GM19467 (cell line): ENCODE measurements around the gene GPR65.
A peak's percentile ranks its signal among the peaks of the same experiment; 100 is the strongest.

Source experiments
- ATAC-seq: cut with Tn5 transposase; IDR thresholded peaks from one replicate; pipeline ENCODE4 v1.9.1; 2021; ENCODE audit warnings: mild to moderate bottlenecking, moderate library complexity; ENCODE audit not compliant: unreplicated experiment

The GPR65 gene

DNA sequence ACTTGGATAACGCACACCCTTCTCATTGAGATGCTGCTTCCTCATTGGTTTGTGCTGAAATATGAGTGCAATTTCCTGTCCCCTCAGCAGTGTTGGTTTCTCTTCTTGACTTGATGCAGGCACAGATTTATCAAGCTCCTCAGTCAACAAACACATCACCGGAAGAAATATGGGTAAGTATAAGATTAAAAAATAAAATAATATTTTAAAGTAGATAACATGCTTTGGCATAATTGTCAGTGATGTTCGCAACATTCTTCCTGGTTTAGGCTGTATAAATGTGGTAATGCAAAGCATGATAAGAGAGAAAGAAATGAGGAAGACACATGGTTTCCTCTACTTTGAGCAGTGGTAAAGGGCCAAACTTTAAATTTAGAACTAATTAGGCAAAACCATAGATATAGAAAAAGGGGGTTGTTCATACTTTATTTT, at the start of gene GPR65:
Gene GPR65 (plus strand): TSS at position 86 of the 432 bp plus-strand sequence. CDS start 5,713 bp downstream, outside the sequence.
- ATAC-seq, result peak; percentile 70

DNA sequence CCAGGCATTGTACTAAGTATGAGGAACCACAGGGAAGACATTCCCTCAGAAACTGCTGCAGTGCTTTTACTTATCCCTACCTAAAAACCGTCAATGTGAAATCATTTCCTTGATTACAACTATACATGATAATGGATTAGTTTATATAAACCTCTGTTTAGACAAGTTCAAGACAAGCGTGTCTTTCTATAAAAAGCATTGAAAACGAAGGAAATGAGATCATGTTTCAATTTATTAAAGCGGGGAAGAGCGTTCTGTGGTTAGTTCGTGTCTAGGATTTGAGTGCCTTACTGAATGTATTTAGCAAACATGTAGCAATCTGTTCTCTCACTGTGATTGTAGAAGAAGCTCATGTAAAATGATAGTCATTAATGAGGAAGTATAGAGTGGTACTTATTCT, 49.4 kb upstream of the GPR65 start:
- ATAC-seq, result no peak

- ATAC-seq, result no peak
These were observed 44.7 kb upstream of the GPR65 start for GRCh38 chr14:87960013-87960787.

GRCh38 chr14:87961246-87961645, 43.7 kb upstream of the GPR65 start:
- no peak for ATAC-seq

DNA sequence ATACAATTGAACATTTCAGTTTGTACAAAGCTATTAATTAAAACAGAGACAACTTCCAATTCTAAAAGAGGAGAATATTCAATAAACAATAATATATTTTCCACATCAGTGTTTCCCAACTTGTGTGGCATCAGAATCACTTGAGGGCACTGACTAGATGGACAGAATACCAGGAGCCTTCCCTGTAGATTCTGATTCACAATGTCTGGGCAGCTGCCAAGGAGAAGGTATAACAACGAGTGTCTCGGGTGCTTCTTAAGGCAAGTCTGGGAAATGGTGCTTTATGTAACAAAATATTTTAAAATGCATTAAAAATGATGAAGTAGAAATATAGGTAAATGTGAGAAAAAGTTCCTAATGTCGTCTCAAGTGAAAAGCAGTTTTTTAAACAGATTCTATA, 38.1 kb upstream of the GPR65 start:
- ATAC-seq, result no peak

- no peak for ATAC-seq
These were observed 37.4 kb upstream of the GPR65 start for GRCh38 chr14:87967496-87967895.

DNA sequence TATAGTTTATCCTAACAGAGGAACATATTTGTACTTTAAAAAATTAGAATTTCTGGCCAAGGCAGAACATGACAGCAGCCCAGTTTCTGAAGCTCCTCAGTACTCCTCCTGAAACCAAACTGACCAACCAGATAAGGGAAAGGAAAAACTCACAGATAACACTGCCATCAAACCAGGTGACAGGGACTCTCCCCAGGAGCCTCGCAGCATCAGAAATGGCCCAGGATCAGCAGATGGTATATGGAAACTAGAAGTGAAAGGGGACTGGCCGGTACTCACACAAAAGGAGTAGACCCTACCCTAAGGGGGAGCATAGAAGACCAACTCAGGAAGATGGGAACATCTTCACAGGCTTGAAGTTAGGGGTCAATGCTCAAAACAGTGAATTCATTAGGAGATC, 33.9 kb upstream of the GPR65 start:
- peak; percentile 53 for ATAC-seq

- ATAC-seq, result no peak
These were observed 29.3 kb upstream of the GPR65 start for GRCh38 chr14:87975636-87976035.

DNA sequence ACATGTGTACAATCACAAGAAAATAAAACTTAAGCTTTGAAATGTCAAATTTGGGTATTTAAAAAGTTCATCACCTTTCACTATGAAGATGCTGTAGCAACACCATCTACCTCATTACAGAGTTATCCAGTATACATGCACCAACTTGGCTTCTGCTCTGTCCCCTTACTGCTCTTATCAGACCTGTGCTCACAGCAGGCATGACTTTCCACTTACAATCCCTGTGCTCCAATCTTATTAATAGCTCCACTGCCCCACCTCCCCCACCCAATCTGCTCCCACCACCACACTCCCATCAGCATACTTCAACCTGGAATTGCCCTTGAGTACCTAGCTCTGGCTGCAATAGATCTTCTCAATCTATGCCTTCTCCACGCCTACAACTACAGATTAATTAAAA, 25.2 kb upstream of the GPR65 start:
- no peak for ATAC-seq

DNA sequence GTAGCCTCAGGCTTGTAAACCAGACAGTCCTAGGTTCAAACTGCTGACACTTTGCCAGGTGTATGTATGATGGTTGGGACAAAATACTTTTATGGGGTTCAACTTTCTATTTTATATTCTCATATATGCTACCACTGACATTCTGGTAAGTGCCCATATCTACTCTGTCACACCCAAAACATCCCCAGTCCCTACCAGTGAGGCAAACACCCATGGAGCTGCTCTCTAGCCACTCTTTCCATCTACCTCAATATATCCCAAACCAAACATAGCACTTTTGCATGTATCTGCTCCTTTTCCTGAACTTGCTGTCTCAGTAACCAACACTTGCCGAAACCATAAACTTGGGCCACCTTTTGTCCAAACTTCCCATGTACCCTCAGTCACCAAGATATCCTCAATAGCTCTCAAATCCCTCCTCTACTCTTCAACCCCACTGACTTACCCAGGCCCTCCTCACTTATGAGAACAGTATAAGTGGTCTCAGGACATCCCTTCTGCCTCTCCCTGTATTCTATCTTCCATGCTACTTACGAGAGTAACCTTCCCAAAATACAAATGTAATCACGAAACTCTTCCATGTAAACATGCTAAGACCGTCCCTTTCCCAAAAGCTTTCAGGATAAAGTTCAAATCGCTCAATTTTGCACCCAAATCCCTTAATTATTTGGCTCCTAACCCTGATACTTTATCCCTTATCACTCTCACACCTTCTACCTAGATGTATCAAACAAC, 15.5 kb upstream of the GPR65 start:
- no peak for ATAC-seq

- no peak for ATAC-seq
These were observed 15.0 kb upstream of the GPR65 start for GRCh38 chr14:87989956-87990299.

- no peak for ATAC-seq
These were observed 14.3 kb upstream of the GPR65 start for GRCh38 chr14:87990682-87991081.

- peak; percentile 0 for ATAC-seq
These were observed 12.6 kb upstream of the GPR65 start for GRCh38 chr14:87992346-87992717.

- ATAC-seq, result peak; percentile 84
These were observed 12.0 kb upstream of the GPR65 start, which contains the start of gene GALC for GRCh38 chr14:87992718-87993628. GALC (minus strand) TSS chr14:87993182; CDS start chr14:87993164, 18 bp downstream.

GRCh38 chr14:87994974-87995373, 10.0 kb upstream of the GPR65 start:
- ATAC-seq, result peak; percentile 28

- no peak for ATAC-seq
These were observed 9.2 kb upstream of the GPR65 start for GRCh38 chr14:87995500-87996290.

- ATAC-seq, result no peak
These were observed 8.7 kb upstream of the GPR65 start for GRCh38 chr14:87996291-87996592.

- ATAC-seq, result no peak
These were observed 6.5 kb upstream of the GPR65 start for GRCh38 chr14:87998482-87998881.

GRCh38 chr14:87999277-87999676, 5.7 kb upstream of the GPR65 start:
- ATAC-seq, result no peak

GRCh38 chr14:88002421-88003075, 2.4 kb upstream of the GPR65 start:
- ATAC-seq, result no peak
